H1 (cell line): Measurements from ENCODE around the gene SLC16A9. TPM values are rescaled to one million over a fixed set of nuclear protein-coding genes. Genes with fewer than 3 reads are reported as not detected.

ENCODE experiments used
- CTCF ChIA-PET: fragments of 300-600 bp; sonication (Branson Sonifier 250); formaldehyde crosslinking; loops from one replicate; lab custom pipeline; 2021; ENCODE audit not compliant: partially characterized antibody; lab: Charles Lee
- POLR2A ChIA-PET: fragments of 300-600 bp; sonication (Branson Sonifier 250); formaldehyde crosslinking; loops from one replicate; lab custom pipeline; 2021; ENCODE audit warnings: inconsistent platforms; ENCODE audit not compliant: partially characterized antibody; lab: Charles Lee
- DNase-seq, 2 experiments: peaks; one replicate each; pipeline versions ENCODE4 v3.0.0 to v3.0.0-alpha.2; 2010 to 2022; ENCODE audit warnings: low spot score in 2 of 2, low read depth in 1 of 2, mixed read lengths in 1 of 2
- FAIRE-seq: peaks from 2 replicates; lab custom pipeline; 2011; peaks lifted over from hg19 to GRCh38; lab: Jason Lieb, UNC
- H2AFZ ChIP-seq: 2 replicates; pipeline ENCODE4 v1.8.1; 2012; ENCODE audit warnings: low read length, inconsistent platforms
- H2AK5ac ChIP-seq: 2 replicates; pipeline ENCODE4 v1.6.1; 2013; ENCODE audit warnings: low read depth, low read length
- H2BK120ac ChIP-seq: replicated peaks from 2 replicates; pipeline ENCODE3; 2013; ENCODE audit warnings: low read depth, low read length, inconsistent platforms
- H2BK12ac ChIP-seq: 2 replicates; pipeline ENCODE4 v1.6.1; 2013; ENCODE audit warnings: low read depth, low read length
- H2BK15ac ChIP-seq: 2 replicates; pipeline ENCODE4 v1.6.1; 2013; ENCODE audit warnings: low read length
- H2BK20ac ChIP-seq: 2 replicates; pipeline ENCODE4 v1.6.1; 2013; ENCODE audit warnings: low read length
- H2BK5ac ChIP-seq: 2 replicates; pipeline ENCODE4 v1.6.1; 2013; ENCODE audit warnings: low read depth, low read length
- H3K14ac ChIP-seq: 2 replicates; pipeline ENCODE4 v1.6.1; 2013; ENCODE audit warnings: inconsistent platforms; ENCODE audit not compliant: insufficient read length
- H3K18ac ChIP-seq: 2 replicates; pipeline ENCODE4 v1.6.1; 2013; ENCODE audit warnings: low read length; ENCODE audit errors: extremely low read depth
- H3K23ac ChIP-seq: 2 replicates; pipeline ENCODE4 v1.6.1; 2013; ENCODE audit warnings: inconsistent platforms; ENCODE audit not compliant: insufficient read length
- H3K23me2 ChIP-seq: 2 replicates; pipeline ENCODE4 v1.6.1; 2013; ENCODE audit warnings: low read depth, low read length
- H3K27ac ChIP-seq: 2 replicates; pipeline ENCODE4 v1.6.1; 2011; ENCODE audit warnings: low read depth, low read length, inconsistent platforms
- H3K27me3 ChIP-seq, 4 experiments: replicated peaks in 1 of 4; 1 replicate in 1 of 4; 2 replicates in 3 of 4; pipeline versions ENCODE4 v1.6.1 to v1.8.1; 2011 to 2013; ENCODE audit warnings: low read length in 3 of 4, mild to moderate bottlenecking in 3 of 4, inconsistent platforms in 2 of 4, mixed read lengths in 2 of 4, moderate library complexity in 1 of 4; ENCODE audit not compliant: control insufficient read depth in 3 of 4, insufficient read depth in 3 of 4; ENCODE audit errors: extremely low read depth in 1 of 4
- H3K36me3 ChIP-seq, 4 experiments: 2 replicates each; pipeline versions ENCODE4 v1.6.1 to v1.8.1; 2011 to 2013; ENCODE audit warnings: mild to moderate bottlenecking in 4 of 4, low read length in 3 of 4, moderate library complexity in 2 of 4, control low read depth in 1 of 4, inconsistent platforms in 1 of 4; ENCODE audit not compliant: insufficient read depth in 4 of 4, control insufficient read depth in 2 of 4
- H3K4ac ChIP-seq: replicated peaks from 2 replicates; pipeline ENCODE3; 2013; ENCODE audit warnings: low read length, low read depth, mixed read lengths, inconsistent platforms; ENCODE audit not compliant: insufficient read length
- H3K4me1 ChIP-seq, 4 experiments: replicated peaks in 1 of 4; 1 replicate in 1 of 4; 2 replicates in 3 of 4; pipeline versions ENCODE4 v1.6.1 to v1.8.1; 2011 to 2013; ENCODE audit warnings: low read length in 3 of 4, inconsistent platforms in 2 of 4, mixed read lengths in 1 of 4; ENCODE audit not compliant: insufficient read depth in 4 of 4, control insufficient read depth in 3 of 4
- H3K4me2 ChIP-seq, 2 experiments: 2 replicates each; pipeline versions ENCODE4 v1.6.1 to v1.8.1; 2011 to 2013; ENCODE audit warnings: low read depth in 2 of 2, low read length in 2 of 2, control low read depth in 1 of 2, inconsistent platforms in 1 of 2, mild to moderate bottlenecking in 1 of 2; ENCODE audit not compliant: insufficient read depth in 1 of 2
- H3K4me3 ChIP-seq, 4 experiments: fragments of 200-600, 300-600 bp in 1 of 4; sonication (generic), shearing (Covaris generic), sonication (Bioruptor Twin) in 1 of 4; 2 replicates each; pipeline versions ENCODE4 v1.5.1 to v1.8.1; 2011 to 2016; ENCODE audit warnings: low read length in 4 of 4, low read depth in 3 of 4, control low read depth in 2 of 4, inconsistent platforms in 2 of 4, mild to moderate bottlenecking in 2 of 4, mixed read lengths in 1 of 4, moderate library complexity in 1 of 4; ENCODE audit not compliant: insufficient read depth in 2 of 4; ENCODE audit errors: extremely low read depth in 1 of 4
- H3K56ac ChIP-seq: replicated peaks from 2 replicates; pipeline ENCODE3; 2013; ENCODE audit warnings: low read depth, mild to moderate bottlenecking, mixed read lengths, low read length, inconsistent platforms; ENCODE audit not compliant: insufficient read length
- H3K79me1 ChIP-seq: 2 replicates; pipeline ENCODE4 v1.6.1; 2013; ENCODE audit warnings: low read depth, low read length, control low read depth
- H3K79me2 ChIP-seq, 2 experiments: 2 replicates each; pipeline versions ENCODE4 v1.6.1 to v1.8.1; 2012 to 2013; ENCODE audit warnings: low read length in 2 of 2, mild to moderate bottlenecking in 2 of 2, inconsistent platforms in 1 of 2; ENCODE audit not compliant: insufficient read depth in 2 of 2, control insufficient read depth in 1 of 2
- H3K9ac ChIP-seq, 4 experiments: replicated peaks in 1 of 4; 1 replicate in 1 of 4; 2 replicates in 3 of 4; pipeline versions ENCODE4 v1.6.1 to v1.8.1; 2011 to 2013; ENCODE audit warnings: low read depth in 3 of 4, low read length in 3 of 4, control low read depth in 2 of 4, mild to moderate bottlenecking in 2 of 4, moderate library complexity in 2 of 4, inconsistent platforms in 1 of 4; ENCODE audit errors: extremely low read depth in 1 of 4
- H3K9me3 ChIP-seq, 2 experiments: 2 replicates each; pipeline versions ENCODE4 v1.6.1 to v1.8.1; 2012 to 2013; ENCODE audit warnings: mild to moderate bottlenecking in 2 of 2, moderate library complexity in 2 of 2, control low read depth in 1 of 2, inconsistent platforms in 1 of 2, low read depth in 1 of 2, low read length in 1 of 2, mixed read lengths in 1 of 2; ENCODE audit not compliant: insufficient read depth in 2 of 2
- H4K20me1 ChIP-seq, 2 experiments: replicated peaks in 1 of 2; 2 replicates each; pipeline versions ENCODE3 to v1.8.1; 2011 to 2013; ENCODE audit warnings: inconsistent platforms in 2 of 2, low read length in 2 of 2, mild to moderate bottlenecking in 1 of 2; ENCODE audit not compliant: insufficient read depth in 2 of 2, control insufficient read depth in 1 of 2
- H4K5ac ChIP-seq: 2 replicates; pipeline ENCODE4 v1.6.1; 2013; ENCODE audit warnings: low read length, low read depth, mixed read lengths, inconsistent platforms; ENCODE audit not compliant: insufficient read length
- H4K8ac ChIP-seq: 2 replicates; pipeline ENCODE4 v1.8.0; 2013; ENCODE audit warnings: mild to moderate bottlenecking, moderate library complexity, low read length, inconsistent platforms; ENCODE audit not compliant: insufficient read depth; ENCODE audit errors: extremely low read depth
- H4K91ac ChIP-seq: replicated peaks from 2 replicates; pipeline ENCODE3; 2013; ENCODE audit warnings: low read length, mixed read lengths, inconsistent platforms; ENCODE audit not compliant: insufficient read length
- ASH2L ChIP-seq: fragments of 200-600, 300-600 bp; sonication (generic); IDR thresholded peaks from one replicate; pipeline ENCODE4 v1.7.1; 2017; ENCODE audit warnings: low read length
- JUN ChIP-seq: IDR thresholded peaks from 2 replicates; pipeline ENCODE4 v1.6.1; 2011; ENCODE audit warnings: low read depth, mild to moderate bottlenecking, improper control_type of control experiment, low read length
- PHF8 ChIP-seq: fragments of 200-600 bp; sonication (generic); conservative IDR thresholded peaks from 2 replicates; pipeline ENCODE4 v1.7.1; 2012; ENCODE audit warnings: low read depth, mild to moderate bottlenecking, inconsistent platforms, low read length, moderate library complexity
- RNF2 ChIP-seq: fragments of 200-900, 300-1000 bp; sonication (generic); IDR thresholded peaks from 2 replicates; pipeline ENCODE4 v1.7.1; 2016; ENCODE audit warnings: borderline replicate concordance, low read depth, mild to moderate bottlenecking, antibody characterized with exemption, low read length; ENCODE audit not compliant: poor library complexity, severe bottlenecking; ENCODE audit errors: missing control alignments
- SIN3A ChIP-seq, 2 experiments: IDR thresholded peaks in 1 of 2; conservative IDR thresholded peaks in 1 of 2; 2 replicates each; pipeline ENCODE4 v1.6.1; 2011 to 2012; ENCODE audit warnings: low read length in 2 of 2, improper control_type of control experiment in 1 of 2, low read depth in 1 of 2, mild to moderate bottlenecking in 1 of 2
- SRF ChIP-seq: IDR thresholded peaks from 2 replicates; pipeline ENCODE4 v1.6.1; 2011; ENCODE audit warnings: mild to moderate bottlenecking, low read depth, low read length, moderate library complexity
- WGBS, 2 experiments: shearing (Covaris generic) in 1 of 2; methylation state at CpG; one replicate each; pipeline versions ENCODE4 v1.1.6 to v1.1.7; 2013 to 2015; ENCODE audit warnings: low lambda C conversion rate in 2 of 2, mixed read lengths in 2 of 2, inconsistent platforms in 1 of 2, low coverage in 1 of 2, missing lambda C conversion rate in 1 of 2; ENCODE audit not compliant: insufficient replicate concordance in 2 of 2, insufficient coverage in 1 of 2, insufficient read length in 1 of 2; ENCODE audit errors: extremely low coverage in 1 of 2, missing lambda C conversion rate in 1 of 2; 5-methylcytosine and 5-hydroxymethylcytosine counted together
- polyA plus RNA-seq, 7 experiments: library from polyadenylated mRNA; depleted of rRNA in 3 of 7; stranded (reverse) in 5 of 7; unstranded in 2 of 7; fragments of >200 nt in 5 of 7; fragments of 200-250 nt in 2 of 7; gene quantifications; 1 replicate in 5 of 7; 2 replicates in 1 of 7; 4 replicates in 1 of 7; pipeline versions ENCODE4 v1.2.1 to v1.2.3, GENCODE V29; 2011 to 2013; ENCODE audit warnings: missing spikeins in 2 of 7, mixed read lengths in 2 of 7
- total RNA-seq: library from RNA; stranded (reverse); fragmentation: NEBNext Ultra II Directional; extraction: Animal tissue kit (Norgen Biotek cat#: 25700); gene quantifications from 2 replicates; pipeline ENCODE4 v1.2.1, GENCODE V29; 2021

SLC16A9 gene
- total and polyA plus RNA-seq, 2 of the 8 experiments (the other 6 are each of a cell fraction or from before 2014, with no cell fraction given): 11.2 to 20.5 TPM

- Histone ChIP-seq H3K14ac (no peak overlapping the region), H2AK5ac (no peak overlapping the region), H3K18ac (no peak overlapping the region), H3K9me3 (no peaks in the 10 kb centered on the region), H3K79me1 (no peaks in the 10 kb centered on the region), H4K91ac (no peak overlapping the region), H3K36me3 (no peaks in the 10 kb centered on the region), H3K4me3 (no peak overlapping the region), H3K23ac (no peak overlapping the region), H4K5ac (no peak overlapping the region), H2AFZ (no peak overlapping the region), H3K4ac (no peak overlapping the region), H3K4me2 (no peak overlapping the region), H3K56ac (no peak overlapping the region), H4K8ac (no peak overlapping the region), H2BK5ac (no peak overlapping the region), H2BK12ac (no peak overlapping the region), H3K23me2 (no peaks in the 10 kb centered on the region; the same call in 1 of the 2 replicates), H3K27ac (no peak overlapping the region), H3K27me3 (no peaks in the 10 kb centered on the region), H4K20me1 (no peaks in the 10 kb centered on the region), H3K4me1 (no peaks in the 10 kb centered on the region), H3K79me2 (no peaks in the 10 kb centered on the region), H3K9ac (no peak overlapping the region), H2BK15ac (no peak overlapping the region), H2BK20ac (no peak overlapping the region), H2BK120ac (no peak overlapping the region)
- FAIRE-seq (no peak), DNase-seq (no peak)
- POLR2A ChIA-PET: no interaction called here
- CTCF ChIA-PET: interaction anchor here (0.6 to 7.8 kb wide), 5 partner anchors 9 to 1077 kb away, joined by 3 to 65 read pairs (median 3); no protein-coding TSS in a partner anchor
- 96% methylated on average over 4 of the region's 4 CpGs; no CpG with 5 or more reads in 1 of the 2 experiments for WGBS, 2 experiments
- TF ChIP-seq PHF8 (no peak), ASH2L (no peak), JUN (no peak), RNF2 (no peak), SIN3A (conservative IDR thresholded peaks at IDR 0.05 in 1 of 2, IDR thresholded peaks at IDR 0.05 in 1 of 2; ENCODE audit: low read depth in 1 of 2, low read length in 2 of 2) (no peak), SRF (no peak)
Observed at GRCh38 chr10:59607970-59608369, 101.7 kb downstream of the SLC16A9 start.
